Measurements from ENCODE around the gene FDX2.

The FDX2 gene

DNA sequence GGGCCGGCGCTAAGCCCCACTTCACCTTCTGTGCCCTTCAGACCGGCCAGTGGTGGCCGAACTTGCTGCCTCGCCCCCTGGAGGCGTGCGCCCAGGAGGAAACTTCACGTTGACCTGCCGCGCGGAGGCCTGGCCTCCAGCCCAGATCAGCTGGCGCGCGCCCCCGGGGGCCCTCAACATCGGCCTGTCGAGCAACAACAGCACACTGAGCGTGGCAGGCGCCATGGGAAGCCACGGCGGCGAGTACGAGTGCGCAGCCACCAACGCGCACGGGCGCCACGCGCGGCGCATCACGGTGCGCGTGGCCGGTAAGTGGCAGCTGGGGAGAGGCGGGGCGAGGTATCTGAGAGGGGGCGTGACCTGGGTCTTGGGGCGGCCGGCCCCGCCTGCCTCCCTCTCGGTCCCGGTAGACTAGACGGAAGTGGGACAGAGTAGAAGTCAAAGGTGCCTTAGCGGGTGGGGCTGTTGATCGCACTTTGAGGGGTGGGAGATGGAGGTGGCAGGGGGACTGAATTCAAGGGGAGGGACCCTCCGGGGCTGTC is 20.4 kb downstream of the FDX2 start:
- peak overlapping the region; percentile 84 for H3K4me3 Mint-ChIP-seq
- peaks cover 28% of the 10 kb centered on the region for H3K4me1 Mint-ChIP-seq (ENCODE audit: low read depth)
- H3K36me3 Mint-ChIP-seq (ENCODE audit: low read depth) = peaks cover 1% of the 10 kb centered on the region
- H3K27ac Mint-ChIP-seq = peak overlapping the region; percentile 75
- H3K9me3 Mint-ChIP-seq = no peaks in the 10 kb centered on the region
- H3K27me3 Mint-ChIP-seq (ENCODE audit: low read depth) = peaks cover 65% of the 10 kb centered on the region

DNA sequence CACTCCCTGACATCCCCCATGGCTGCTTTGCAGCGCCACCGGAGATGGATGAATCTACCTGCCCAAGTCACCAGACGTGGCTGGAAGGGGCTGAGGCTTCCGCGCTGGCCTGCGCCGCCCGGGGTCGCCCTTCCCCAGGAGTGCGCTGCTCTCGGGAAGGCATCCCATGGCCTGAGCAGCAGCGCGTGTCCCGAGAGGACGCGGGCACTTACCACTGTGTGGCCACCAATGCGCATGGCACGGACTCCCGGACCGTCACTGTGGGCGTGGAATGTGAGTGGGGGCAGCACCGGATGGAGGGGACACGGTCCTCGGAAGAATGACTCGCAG is 21.5 kb downstream of the FDX2 start:
- peaks cover 33% of the 10 kb centered on the region for H3K4me1 Mint-ChIP-seq (ENCODE audit: low read depth)
- H3K27me3 Mint-ChIP-seq (ENCODE audit: low read depth) = peaks cover 67% of the 10 kb centered on the region
- H3K4me3 Mint-ChIP-seq = no peak overlapping the region
- H3K27ac Mint-ChIP-seq = no peak overlapping the region
- H3K36me3 Mint-ChIP-seq (ENCODE audit: low read depth) = peaks cover 1% of the 10 kb centered on the region
- H3K9me3 Mint-ChIP-seq = no peaks in the 10 kb centered on the region

DNA sequence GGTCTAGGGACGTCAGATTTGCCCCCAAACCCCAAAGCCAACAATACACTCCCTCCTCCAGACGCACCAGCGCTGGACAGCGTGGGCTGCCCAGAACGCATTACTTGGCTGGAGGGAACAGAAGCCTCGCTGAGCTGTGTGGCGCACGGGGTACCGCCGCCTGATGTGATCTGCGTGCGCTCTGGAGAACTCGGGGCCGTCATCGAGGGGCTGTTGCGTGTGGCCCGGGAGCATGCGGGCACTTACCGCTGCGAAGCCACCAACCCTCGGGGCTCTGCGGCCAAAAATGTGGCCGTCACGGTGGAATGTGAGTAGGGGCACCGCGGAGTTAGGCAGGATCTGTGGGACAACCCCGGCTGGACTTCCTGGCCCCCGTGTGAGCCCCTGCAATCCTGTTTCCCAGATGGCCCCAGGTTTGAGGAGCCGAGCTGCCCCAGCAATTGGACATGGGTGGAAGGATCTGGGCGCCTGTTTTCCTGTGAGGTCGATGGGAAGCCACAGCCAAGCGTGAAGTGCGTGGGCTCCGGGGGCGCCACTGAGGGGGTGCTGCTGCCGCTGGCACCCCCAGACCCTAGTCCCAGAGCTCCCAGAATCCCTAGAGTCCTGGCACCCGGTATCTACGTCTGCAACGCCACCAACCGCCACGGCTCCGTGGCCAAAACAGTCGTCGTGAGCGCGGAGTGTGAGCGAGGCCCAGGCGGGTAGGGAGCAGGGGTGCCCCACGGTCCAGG is 22.0 kb downstream of the FDX2 start:
- Mint-ChIP-seq H3K36me3 (ENCODE audit: low read depth) (peaks cover 1% of the 10 kb centered on the region), H3K4me3 (peak overlapping the region; percentile 46), H3K27ac (peak overlapping the region; percentile 69), H3K27me3 (ENCODE audit: low read depth) (peaks cover 71% of the 10 kb centered on the region), H3K9me3 (no peaks in the 10 kb centered on the region), H3K4me1 (ENCODE audit: low read depth) (peaks cover 36% of the 10 kb centered on the region)

DNA sequence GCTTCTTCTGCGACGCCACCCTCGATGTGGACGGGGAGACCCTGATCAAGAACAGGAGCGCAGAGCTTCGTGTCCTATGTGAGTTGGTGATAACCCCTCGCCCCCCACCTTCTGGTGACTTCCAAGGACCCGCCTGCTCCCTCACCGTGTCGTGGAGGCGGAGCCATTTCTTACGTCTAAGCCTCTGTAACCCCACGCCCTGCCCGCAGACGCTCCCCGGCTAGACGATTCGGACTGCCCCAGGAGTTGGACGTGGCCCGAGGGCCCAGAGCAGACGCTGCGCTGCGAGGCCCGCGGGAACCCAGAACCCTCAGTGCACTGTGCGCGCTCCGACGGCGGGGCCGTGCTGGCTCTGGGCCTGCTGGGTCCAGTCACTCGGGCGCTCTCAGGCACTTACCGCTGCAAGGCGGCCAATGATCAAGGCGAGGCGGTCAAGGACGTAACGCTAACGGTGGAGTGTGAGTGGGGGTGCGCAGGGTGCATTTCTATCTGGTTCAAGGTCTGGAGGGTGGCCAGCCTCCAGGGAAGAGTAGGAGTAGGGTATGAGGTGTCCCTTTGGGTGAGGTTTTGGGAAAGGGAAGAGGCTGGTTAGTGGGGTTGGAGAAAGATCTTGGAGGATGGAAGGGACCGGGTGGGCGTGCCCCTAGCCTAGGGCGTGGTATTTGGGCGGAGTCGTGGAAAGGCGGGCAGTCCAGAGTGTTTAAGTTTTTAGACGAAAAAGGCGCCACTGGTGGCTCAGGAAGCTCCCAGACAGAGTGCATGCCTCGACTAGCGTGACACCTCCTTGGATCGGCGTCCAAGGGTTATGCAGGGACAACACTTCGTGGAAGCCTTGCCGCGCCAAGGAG is 22.8 kb downstream of the FDX2 start:
- Mint-ChIP-seq H3K4me1 (ENCODE audit: low read depth) (peaks cover 40% of the 10 kb centered on the region), H3K4me3 (peak overlapping the region; percentile 46), H3K9me3 (no peaks in the 10 kb centered on the region), H3K27ac (peak overlapping the region; percentile 69), H3K36me3 (ENCODE audit: low read depth) (peaks cover 1% of the 10 kb centered on the region), H3K27me3 (ENCODE audit: low read depth) (peaks cover 77% of the 10 kb centered on the region)

DNA sequence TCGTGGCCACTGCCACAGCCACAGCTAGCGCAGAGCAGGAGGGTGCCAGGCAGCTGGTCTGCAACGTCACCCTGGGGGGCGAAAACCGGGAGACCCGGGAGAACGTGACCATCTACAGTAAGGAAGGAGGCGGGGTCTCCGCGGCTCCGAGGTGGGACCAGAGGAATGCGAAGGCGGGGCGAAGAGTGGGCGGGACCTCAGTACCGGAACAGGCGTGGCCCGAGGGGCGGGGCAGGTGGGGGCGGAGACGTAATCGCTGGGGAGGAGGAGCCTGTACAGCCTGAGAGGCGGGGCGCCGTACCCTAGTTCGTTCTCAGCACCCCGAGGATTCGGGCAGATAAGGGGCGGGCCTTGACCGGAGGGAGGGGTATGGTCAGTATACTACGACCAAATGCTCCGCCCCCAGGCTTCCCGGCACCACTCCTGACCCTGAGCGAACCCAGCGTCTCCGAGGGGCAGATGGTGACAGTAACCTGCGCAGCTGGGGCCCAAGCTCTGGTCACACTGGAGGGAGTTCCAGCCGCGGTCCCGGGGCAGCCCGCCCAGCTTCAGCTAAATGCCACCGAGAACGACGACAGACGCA is 23.5 kb downstream of the FDX2 start:
- H3K9me3 Mint-ChIP-seq = no peaks in the 10 kb centered on the region
- peak overlapping the region; percentile 68 for H3K4me3 Mint-ChIP-seq
- H3K4me1 Mint-ChIP-seq (ENCODE audit: low read depth) = peaks cover 42% of the 10 kb centered on the region
- peaks cover 84% of the 10 kb centered on the region for H3K27me3 Mint-ChIP-seq (ENCODE audit: low read depth)
- peak overlapping the region; percentile 69 for H3K27ac Mint-ChIP-seq
- peaks cover 1% of the 10 kb centered on the region for H3K36me3 Mint-ChIP-seq (ENCODE audit: low read depth)

DNA sequence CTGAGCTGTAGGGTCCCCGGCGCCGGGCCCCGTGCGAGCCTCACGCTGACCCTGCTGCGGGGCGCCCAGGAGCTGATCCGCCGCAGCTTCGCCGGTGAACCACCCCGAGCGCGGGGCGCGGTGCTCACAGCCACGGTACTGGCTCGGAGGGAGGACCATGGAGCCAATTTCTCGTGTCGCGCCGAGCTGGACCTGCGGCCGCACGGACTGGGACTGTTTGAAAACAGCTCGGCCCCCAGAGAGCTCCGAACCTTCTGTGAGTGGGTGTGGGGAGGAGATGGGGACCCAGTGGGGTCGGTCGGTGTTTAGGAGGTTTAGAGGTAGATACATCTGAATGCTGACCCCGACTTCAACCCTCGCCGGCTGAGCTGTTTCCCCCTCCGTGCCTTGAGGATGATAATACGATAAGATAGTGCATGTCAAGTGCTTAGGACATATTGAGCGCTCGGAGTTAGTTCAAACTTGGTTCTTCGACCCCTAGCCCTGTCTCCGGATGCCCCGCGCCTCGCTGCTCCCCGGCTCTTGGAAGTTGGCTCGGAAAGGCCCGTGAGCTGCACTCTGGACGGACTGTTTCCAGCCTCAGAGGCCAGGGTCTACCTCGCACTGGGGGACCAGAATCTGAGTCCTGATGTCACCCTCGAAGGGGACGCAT is 24.1 kb downstream of the FDX2 start:
- H3K27ac Mint-ChIP-seq = peak overlapping the region; percentile 59
- H3K4me3 Mint-ChIP-seq = peak overlapping the region; percentile 81
- peaks cover 1% of the 10 kb centered on the region for H3K36me3 Mint-ChIP-seq (ENCODE audit: low read depth)
- H3K9me3 Mint-ChIP-seq = no peaks in the 10 kb centered on the region
- H3K4me1 Mint-ChIP-seq (ENCODE audit: low read depth) = peaks cover 42% of the 10 kb centered on the region
- H3K27me3 Mint-ChIP-seq (ENCODE audit: low read depth) = peaks cover 82% of the 10 kb centered on the region

DNA sequence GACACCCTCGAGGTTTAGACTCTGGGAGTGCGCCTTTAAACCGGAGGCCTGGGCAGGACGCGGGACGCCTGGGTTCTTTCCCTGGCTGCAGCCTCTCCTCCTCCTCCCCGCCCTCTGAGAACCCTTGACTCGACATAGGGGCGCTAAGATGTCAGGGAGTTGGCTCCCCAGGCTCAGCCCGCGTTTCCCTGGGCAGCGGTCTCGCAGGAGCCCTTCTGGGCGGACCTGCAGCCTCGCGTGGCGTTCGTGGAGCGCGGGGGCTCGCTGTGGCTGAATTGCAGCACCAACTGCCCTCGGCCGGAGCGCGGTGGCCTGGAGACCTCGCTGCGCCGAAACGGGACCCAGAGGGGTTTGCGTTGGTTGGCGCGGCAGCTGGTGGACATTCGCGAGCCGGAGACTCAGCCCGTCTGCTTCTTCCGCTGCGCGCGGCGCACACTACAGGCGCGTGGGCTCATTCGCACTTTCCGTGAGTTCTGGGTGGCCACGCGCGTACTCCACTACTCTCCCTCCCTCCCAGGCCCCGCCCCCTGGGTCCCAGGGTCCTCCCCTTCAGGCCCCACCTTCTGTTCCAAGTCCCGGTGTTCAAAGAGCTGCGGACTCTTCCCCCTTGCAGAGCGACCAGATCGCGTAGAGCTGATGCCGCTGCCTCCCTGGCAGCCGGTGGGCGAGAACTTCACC is 24.8 kb downstream of the FDX2 start:
- Mint-ChIP-seq H3K4me1 (ENCODE audit: low read depth) (peaks cover 48% of the 10 kb centered on the region), H3K27me3 (ENCODE audit: low read depth) (peaks cover 80% of the 10 kb centered on the region), H3K4me3 (peak overlapping the region; percentile 81), H3K36me3 (ENCODE audit: low read depth) (peaks cover 6% of the 10 kb centered on the region), H3K27ac (peak overlapping the region; percentile 84), H3K9me3 (no peaks in the 10 kb centered on the region)

DNA sequence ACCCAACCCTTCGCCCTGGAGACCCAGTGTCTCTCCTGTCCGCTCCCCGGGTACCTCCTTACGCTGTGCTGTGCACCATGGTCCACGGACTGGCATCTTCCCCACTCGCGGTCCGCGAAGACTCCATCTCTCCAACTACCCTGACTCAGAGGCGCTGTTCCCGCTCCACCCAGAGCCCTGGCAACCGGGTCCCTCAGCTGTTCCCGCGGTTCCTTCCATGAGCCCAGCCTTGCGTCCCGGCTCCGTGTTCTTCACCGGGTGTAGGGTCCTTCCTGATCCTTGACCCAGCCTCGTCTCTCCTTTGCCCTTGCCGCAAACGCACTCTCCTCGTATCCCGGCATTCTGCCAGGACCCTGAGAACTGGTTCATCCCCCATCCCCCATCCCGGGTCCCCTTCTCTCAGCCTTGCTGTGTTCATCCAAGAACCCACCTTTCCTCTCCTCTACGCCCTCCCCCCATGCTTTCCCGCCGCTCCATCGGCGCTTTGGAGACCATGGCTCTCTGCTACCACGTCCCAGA is 25.4 kb downstream of the FDX2 start:
- Mint-ChIP-seq H3K27ac (peak overlapping the region; percentile 84), H3K27me3 (ENCODE audit: low read depth) (peaks cover 74% of the 10 kb centered on the region), H3K4me3 (peak overlapping the region; percentile 81), H3K4me1 (ENCODE audit: low read depth) (peaks cover 48% of the 10 kb centered on the region), H3K9me3 (no peaks in the 10 kb centered on the region), H3K36me3 (ENCODE audit: low read depth) (peaks cover 11% of the 10 kb centered on the region)

DNA sequence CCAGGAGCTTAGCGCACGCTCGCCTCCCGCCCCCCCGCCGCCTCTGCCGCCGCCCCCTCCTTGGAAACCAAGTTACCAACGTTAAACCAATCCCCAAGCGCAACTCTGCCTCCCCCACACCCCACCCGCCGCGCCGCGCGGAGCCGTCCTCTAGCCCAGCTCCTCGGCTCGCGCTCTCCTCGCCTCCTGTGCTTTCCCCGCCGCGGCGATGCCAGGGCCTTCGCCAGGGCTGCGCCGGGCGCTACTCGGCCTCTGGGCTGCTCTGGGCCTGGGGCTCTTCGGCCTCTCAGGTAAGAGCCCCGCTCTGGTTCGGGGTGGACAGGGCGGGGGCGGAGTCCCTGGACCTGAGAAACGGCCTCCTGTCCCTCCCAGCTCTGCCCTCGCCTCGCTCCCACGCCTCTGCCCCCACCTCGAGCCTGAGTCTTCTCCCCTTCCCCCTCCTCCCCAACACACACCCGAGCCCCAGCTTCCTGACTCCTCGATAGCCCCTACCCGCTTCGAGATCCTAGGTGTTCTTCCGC is 25.9 kb downstream of the FDX2 start, which contains the start of gene ICAM5:
Gene ICAM5 (plus strand): TSS at position 117 of the 521 bp plus-strand sequence. CDS start 92 bp downstream, at position 209.
- no peaks in the 10 kb centered on the region for H3K9me3 Mint-ChIP-seq
- H3K27ac Mint-ChIP-seq = peak within 1 kb of the TSS; percentile 84
- H3K4me3 Mint-ChIP-seq = peak within 1 kb of the TSS; percentile 81
- H3K27me3 Mint-ChIP-seq (ENCODE audit: low read depth) = peaks cover 71% of the 10 kb centered on the region
- H3K36me3 Mint-ChIP-seq (ENCODE audit: low read depth) = peaks cover 16% of the 10 kb centered on the region
- peaks cover 54% of the 10 kb centered on the region for H3K4me1 Mint-ChIP-seq (ENCODE audit: low read depth)

DNA sequence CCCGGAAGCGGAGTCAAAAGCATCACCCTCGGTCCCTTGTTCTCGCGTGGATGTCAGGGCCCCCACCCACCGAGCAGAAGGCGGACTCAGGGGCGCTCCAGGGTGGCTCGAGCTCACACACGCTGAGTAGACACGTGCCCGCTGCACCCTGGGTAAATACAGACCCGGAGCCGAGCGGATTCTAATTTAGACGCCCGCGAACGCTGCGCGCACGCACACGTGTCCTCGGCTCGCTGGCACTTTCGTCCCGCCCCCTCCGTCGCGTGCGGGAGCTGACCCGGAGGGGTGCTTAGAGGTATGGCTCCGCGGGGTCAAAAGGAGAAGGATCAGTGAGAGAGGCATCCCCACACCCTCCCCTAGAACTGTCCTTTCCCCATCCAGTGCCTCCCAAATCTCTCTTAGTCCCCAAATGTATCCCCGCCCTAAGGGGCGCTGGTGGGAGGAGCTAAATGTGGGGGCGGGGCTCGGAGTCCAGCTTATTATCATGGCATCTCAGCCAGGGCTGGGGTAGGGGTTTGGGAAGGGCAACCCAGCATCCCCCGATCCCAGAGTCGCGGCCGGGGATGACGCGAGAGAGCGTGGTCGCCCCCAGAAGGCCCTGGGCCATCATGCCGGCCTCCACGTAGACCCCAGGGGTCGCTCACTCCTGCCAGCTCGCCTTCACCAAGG is 26.5 kb downstream of the FDX2 start:
- Mint-ChIP-seq H3K4me1 (ENCODE audit: low read depth) (peaks cover 57% of the 10 kb centered on the region), H3K27ac (peak overlapping the region; percentile 15)

DNA sequence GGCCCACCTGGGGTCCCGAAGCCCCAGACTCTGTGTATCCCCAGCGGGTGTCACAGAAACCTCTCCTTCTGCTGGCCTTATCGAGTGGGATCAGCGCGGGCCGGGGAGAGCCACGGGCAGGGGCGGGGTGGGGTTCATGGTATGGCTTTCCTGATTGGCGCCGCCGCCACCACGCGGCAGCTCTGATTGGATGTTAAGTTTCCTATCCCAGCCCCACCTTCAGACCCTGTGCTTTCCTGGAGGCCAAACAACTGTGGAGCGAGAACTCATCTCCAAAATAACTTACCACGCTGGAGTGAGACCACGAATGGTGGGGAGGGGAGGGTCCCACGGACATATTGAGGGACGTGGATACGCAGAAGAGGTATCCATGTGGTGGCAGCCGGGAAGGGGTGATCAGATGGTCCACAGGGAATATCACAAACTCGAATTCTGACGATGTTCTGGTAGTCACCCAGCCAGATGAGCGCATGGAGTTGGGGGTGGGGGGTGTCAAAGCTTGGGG is 27.1 kb downstream of the FDX2 start:
- peak overlapping the region; percentile 66 for H3K4me3 Mint-ChIP-seq
- H3K27ac Mint-ChIP-seq = peak overlapping the region; percentile 72
- peaks cover 24% of the 10 kb centered on the region for H3K36me3 Mint-ChIP-seq (ENCODE audit: low read depth)
- H3K27me3 Mint-ChIP-seq (ENCODE audit: low read depth) = peaks cover 59% of the 10 kb centered on the region
- peaks cover 57% of the 10 kb centered on the region for H3K4me1 Mint-ChIP-seq (ENCODE audit: low read depth)
- no peaks in the 10 kb centered on the region for H3K9me3 Mint-ChIP-seq

More for the DNA sequence above, 26.5 kb downstream of the FDX2 start:
- H3K4me3 Mint-ChIP-seq = peak overlapping the region; percentile 66
- H3K9me3 Mint-ChIP-seq = no peaks in the 10 kb centered on the region
- H3K36me3 Mint-ChIP-seq (ENCODE audit: low read depth) = peaks cover 20% of the 10 kb centered on the region
- H3K27me3 Mint-ChIP-seq (ENCODE audit: low read depth) = peaks cover 65% of the 10 kb centered on the region

DNA sequence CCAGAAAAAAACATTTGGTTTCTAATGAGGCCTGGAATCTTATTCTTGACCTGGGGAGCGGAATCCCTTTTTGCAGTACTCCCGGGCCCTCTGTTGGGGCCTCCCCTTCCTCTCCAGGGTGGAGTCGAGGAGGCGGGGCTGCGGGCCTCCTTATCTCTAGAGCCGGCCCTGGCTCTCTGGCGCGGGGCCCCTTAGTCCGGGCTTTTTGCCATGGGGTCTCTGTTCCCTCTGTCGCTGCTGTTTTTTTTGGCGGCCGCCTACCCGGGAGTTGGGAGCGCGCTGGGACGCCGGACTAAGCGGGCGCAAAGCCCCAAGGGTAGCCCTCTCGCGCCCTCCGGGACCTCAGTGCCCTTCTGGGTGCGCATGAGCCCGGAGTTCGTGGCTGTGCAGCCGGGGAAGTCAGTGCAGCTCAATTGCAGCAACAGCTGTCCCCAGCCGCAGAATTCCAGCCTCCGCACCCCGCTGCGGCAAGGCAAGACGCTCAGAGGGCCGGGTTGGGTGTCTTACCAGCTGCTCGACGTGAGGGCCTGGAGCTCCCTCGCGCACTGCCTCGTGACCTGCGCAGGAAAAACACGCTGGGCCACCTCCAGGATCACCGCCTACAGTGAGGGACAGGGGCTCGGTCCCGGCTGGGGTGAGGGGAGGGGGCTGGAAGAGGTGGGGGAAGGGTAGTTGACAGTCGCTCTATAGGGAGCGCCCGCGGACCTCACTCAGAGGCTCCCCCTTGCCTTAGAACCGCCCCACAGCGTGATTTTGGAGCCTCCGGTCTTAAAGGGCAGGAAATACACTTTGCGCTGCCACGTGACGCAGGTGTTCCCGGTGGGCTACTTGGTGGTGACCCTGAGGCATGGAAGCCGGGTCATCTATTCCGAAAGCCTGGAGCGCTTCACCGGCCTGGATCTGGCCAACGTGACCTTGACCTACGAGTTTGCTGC is 28.7 kb downstream of the FDX2 start, which contains the start of gene ICAM4:
Gene ICAM4 (plus strand): TSS at position 153 of the 935 bp plus-strand sequence. CDS start 58 bp downstream, at position 211.
- H3K9me3 Mint-ChIP-seq = no peaks in the 10 kb centered on the region
- H3K27ac Mint-ChIP-seq = peak within 1 kb of the TSS; percentile 49
- H3K36me3 Mint-ChIP-seq (ENCODE audit: low read depth) = peaks cover 30% of the 10 kb centered on the region

More for the DNA sequence above, 28.7 kb downstream of the FDX2 start, which contains the start of gene ICAM4:
- H3K27me3 Mint-ChIP-seq (ENCODE audit: low read depth) = peaks cover 43% of the 10 kb centered on the region
- H3K4me1 Mint-ChIP-seq (ENCODE audit: low read depth) = peaks cover 49% of the 10 kb centered on the region
- H3K4me3 Mint-ChIP-seq = peak within 1 kb of the TSS; percentile 65
